OCI-LY3 (cell line): ENCODE measurements around the gene ADGRL4.
"Not testable (repeated sequence)": the region's sequence is repeated elsewhere in the genome, so short reads cannot be mapped to it uniquely, and the experiment has no call there.

Experiments used
- H2AFZ ChIP-seq: fragments of 200-600, 300-600 bp; shearing (Covaris generic); 2 replicates; pipeline ENCODE4 v1.6.0; 2014; ENCODE audit warnings: antibody characterized with exemption, low read depth, low read length
- H3K27ac ChIP-seq: fragments of 200-600, 300-600 bp; sonication (generic); 2 replicates; pipeline ENCODE4 v1.5.1; 2014; ENCODE audit warnings: mild to moderate bottlenecking, low read length, moderate library complexity, mixed read lengths
- H3K27me3 ChIP-seq: fragments of 200-600, 300-600 bp; sonication (generic); 2 replicates; pipeline ENCODE4 v1.6.1; 2014; ENCODE audit warnings: low read depth, low read length, mixed read lengths
- H3K36me3 ChIP-seq: fragments of 200-600, 300-600 bp; sonication (generic); replicated peaks from 2 replicates; pipeline ENCODE3; 2014; ENCODE audit warnings: low read depth, low read length, mixed read lengths
- H3K4me1 ChIP-seq: fragments of 300-600, 200-600 bp; sonication (generic); 2 replicates; pipeline ENCODE4 v1.6.1; 2014; ENCODE audit warnings: low read length, mixed read lengths
- H3K4me2 ChIP-seq: fragments of 200-600, 300-600 bp; sonication (generic); 2 replicates; pipeline ENCODE4 v1.6.1; 2014; ENCODE audit warnings: low read length, mixed read lengths
- H3K4me3 ChIP-seq: fragments of 300-600, 200-600 bp; sonication (generic); 2 replicates; pipeline ENCODE4 v1.5.1; 2014; ENCODE audit warnings: antibody characterized with exemption, mild to moderate bottlenecking, low read length, moderate library complexity
- H3K79me2 ChIP-seq: fragments of 300-600, 200-600 bp; shearing (Covaris generic); 2 replicates; pipeline ENCODE4 v1.6.1; 2014; ENCODE audit warnings: mild to moderate bottlenecking, low read length, mixed read lengths
- H3K9ac ChIP-seq: fragments of 300-600, 200-600 bp; shearing (Covaris generic); 2 replicates; pipeline ENCODE4 v1.6.0; 2014; ENCODE audit warnings: mild to moderate bottlenecking, low read length, moderate library complexity
- H3K9me3 ChIP-seq: fragments of 200-600, 300-600 bp; shearing (Covaris generic); 2 replicates; pipeline ENCODE4 v1.6.1; 2014; ENCODE audit warnings: low read length, mixed read lengths; ENCODE audit not compliant: insufficient read depth
- H4K20me1 ChIP-seq: fragments of 200-600, 300-600 bp; sonication (generic); 2 replicates; pipeline ENCODE4 v1.6.1; 2016; ENCODE audit warnings: low read length, mixed read lengths; ENCODE audit not compliant: insufficient read depth
- EZH2phosphoT487 ChIP-seq: fragments of 200-600 bp; shearing (Covaris generic); IDR thresholded peaks from 2 replicates; pipeline ENCODE4 v1.6.1; 2018; ENCODE audit warnings: antibody characterized with exemption, mixed run types, low read depth
- TF ChIP-seq, protein P1 (sequence below): fragments of 200-600, 300-600 bp; sonication (generic); IDR thresholded peaks from 2 replicates; pipeline ENCODE4 v1.5.1; 2014; ENCODE audit warnings: antibody characterized with exemption, low read length, low read depth

Gene ADGRL4

DNA sequence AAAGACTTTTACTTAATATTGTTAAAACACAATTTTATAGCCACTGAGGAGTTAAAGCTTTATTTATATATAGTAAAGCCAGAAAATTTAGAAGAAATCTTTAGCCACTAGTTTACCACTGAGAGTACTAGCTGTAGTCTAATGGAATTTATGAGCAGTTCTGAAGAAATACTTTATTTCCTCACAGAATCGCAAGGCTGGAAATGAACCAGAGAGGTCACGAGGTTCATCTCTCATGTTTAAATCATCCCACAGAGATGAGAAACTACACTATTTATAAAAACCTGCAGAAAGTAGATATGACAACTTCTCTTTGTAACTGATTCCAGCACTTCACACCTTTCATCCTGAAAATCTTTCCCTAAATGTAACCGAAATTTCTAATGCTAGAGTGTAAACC, 26.0 kb downstream of the ADGRL4 start:
- H3K27ac ChIP-seq, result no peak overlapping the region
- no peaks in the 10 kb centered on the region for H3K9me3 ChIP-seq
- H3K36me3 ChIP-seq, result no peaks in the 10 kb centered on the region
- H3K4me3 ChIP-seq, result no peak overlapping the region
- H3K27me3 ChIP-seq, result no peaks in the 10 kb centered on the region
- TF ChIP-seq, protein P1, sequence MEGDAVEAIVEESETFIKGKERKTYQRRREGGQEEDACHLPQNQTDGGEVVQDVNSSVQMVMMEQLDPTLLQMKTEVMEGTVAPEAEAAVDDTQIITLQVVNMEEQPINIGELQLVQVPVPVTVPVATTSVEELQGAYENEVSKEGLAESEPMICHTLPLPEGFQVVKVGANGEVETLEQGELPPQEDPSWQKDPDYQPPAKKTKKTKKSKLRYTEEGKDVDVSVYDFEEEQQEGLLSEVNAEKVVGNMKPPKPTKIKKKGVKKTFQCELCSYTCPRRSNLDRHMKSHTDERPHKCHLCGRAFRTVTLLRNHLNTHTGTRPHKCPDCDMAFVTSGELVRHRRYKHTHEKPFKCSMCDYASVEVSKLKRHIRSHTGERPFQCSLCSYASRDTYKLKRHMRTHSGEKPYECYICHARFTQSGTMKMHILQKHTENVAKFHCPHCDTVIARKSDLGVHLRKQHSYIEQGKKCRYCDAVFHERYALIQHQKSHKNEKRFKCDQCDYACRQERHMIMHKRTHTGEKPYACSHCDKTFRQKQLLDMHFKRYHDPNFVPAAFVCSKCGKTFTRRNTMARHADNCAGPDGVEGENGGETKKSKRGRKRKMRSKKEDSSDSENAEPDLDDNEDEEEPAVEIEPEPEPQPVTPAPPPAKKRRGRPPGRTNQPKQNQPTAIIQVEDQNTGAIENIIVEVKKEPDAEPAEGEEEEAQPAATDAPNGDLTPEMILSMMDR, result no peak
- no peak for TF ChIP-seq EZH2phosphoT487
- no peaks in the 10 kb centered on the region for H3K79me2 ChIP-seq
- H3K4me2 ChIP-seq, result peak overlapping the region; percentile 46
- H3K9ac ChIP-seq, result no peak overlapping the region
- peaks cover 28% of the 10 kb centered on the region for H3K4me1 ChIP-seq
- peak overlapping the region; percentile 66; the same call in 1 of the 2 replicates for H2AFZ ChIP-seq
- H4K20me1 ChIP-seq, result no peaks in the 10 kb centered on the region

DNA sequence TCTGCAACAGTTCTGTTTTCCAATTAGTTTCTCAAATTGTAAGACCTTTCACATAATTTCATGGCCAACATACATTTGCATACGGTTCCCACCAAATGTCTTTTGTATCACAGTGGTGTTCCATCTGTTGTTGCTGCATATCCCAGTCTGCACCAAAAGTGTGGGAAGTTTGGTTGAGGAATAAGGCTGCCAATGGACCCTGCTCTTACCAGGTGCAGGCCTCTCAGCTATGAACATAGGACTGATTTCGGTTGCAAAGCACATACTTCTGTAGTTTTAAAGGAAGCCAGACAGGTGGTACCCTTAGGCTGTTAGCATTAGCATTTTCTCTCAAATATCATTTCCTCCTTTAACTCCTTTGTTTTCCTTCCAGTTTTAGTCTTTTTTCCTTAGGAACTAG, 33.8 kb downstream of the ADGRL4 start:
- Histone ChIP-seq H3K4me1 (no peaks in the 10 kb centered on the region), H3K27me3 (no peaks in the 10 kb centered on the region), H3K4me3 (no peak overlapping the region), H2AFZ (no peak overlapping the region), H3K36me3 (no peaks in the 10 kb centered on the region), H4K20me1 (no peaks in the 10 kb centered on the region), H3K79me2 (no peaks in the 10 kb centered on the region), H3K9me3 (no peaks in the 10 kb centered on the region), H3K4me2 (no peak overlapping the region), H3K9ac (no peak overlapping the region), H3K27ac (no peak overlapping the region)
- TF ChIP-seq EZH2phosphoT487, result no peak
- TF ChIP-seq, protein P1, result no peak

DNA sequence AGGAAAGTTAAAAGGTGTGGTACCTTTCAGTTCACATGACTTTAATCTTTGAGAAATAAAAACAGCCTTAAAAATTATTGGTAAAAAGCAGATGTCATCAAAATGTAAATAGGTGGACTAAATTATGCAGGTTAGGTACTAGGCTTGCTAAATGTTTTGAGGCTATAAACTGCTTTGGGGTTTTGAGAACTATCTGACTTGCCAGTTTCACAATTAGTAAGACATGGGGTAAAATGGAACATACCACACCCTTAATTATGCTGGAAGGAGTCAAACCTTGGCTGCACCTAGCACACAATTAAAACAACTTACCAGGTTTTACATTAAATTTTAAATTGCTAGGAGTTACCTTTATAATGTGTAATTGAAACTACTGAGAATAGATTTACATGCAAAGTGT, 39.4 kb downstream of the ADGRL4 start:
- H3K4me1 ChIP-seq, H3K4me2 ChIP-seq, H3K9ac ChIP-seq, H3K36me3 ChIP-seq, H3K4me3 ChIP-seq, H2AFZ ChIP-seq, H4K20me1 ChIP-seq, H3K27me3 ChIP-seq, H3K79me2 ChIP-seq, H3K27ac ChIP-seq, H3K9me3 ChIP-seq: not testable (repeated sequence)

DNA sequence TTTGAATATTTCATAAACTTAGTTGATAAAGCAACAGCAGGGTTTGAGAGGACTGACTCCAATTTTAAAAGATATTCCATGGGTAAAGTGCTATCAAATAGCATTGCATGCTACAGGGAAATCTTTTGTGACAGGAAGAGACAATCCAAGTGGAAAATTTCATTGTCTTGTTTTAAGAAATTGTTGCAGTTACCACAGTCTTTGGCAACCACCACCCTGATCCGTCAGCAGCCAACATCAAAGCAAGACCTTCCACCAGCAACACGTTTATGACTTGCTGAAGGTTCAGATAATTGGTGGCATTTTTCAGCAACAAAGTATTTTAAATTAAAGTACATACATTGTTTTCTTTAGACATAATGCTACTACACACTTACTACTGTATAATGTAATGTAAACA, 47.8 kb downstream of the ADGRL4 start:
- H3K4me1 ChIP-seq, result no peaks in the 10 kb centered on the region
- H3K4me3 ChIP-seq, result no peak overlapping the region
- H4K20me1 ChIP-seq, result no peaks in the 10 kb centered on the region
- TF ChIP-seq, protein P1, result no peak
- no peak for TF ChIP-seq EZH2phosphoT487
- H3K9me3 ChIP-seq, result no peaks in the 10 kb centered on the region
- H3K79me2 ChIP-seq, result no peaks in the 10 kb centered on the region
- H3K36me3 ChIP-seq, result no peaks in the 10 kb centered on the region
- no peak overlapping the region for H3K9ac ChIP-seq
- no peak overlapping the region for H3K4me2 ChIP-seq
- no peak overlapping the region for H3K27ac ChIP-seq
- no peaks in the 10 kb centered on the region for H3K27me3 ChIP-seq
- no peak overlapping the region for H2AFZ ChIP-seq

DNA sequence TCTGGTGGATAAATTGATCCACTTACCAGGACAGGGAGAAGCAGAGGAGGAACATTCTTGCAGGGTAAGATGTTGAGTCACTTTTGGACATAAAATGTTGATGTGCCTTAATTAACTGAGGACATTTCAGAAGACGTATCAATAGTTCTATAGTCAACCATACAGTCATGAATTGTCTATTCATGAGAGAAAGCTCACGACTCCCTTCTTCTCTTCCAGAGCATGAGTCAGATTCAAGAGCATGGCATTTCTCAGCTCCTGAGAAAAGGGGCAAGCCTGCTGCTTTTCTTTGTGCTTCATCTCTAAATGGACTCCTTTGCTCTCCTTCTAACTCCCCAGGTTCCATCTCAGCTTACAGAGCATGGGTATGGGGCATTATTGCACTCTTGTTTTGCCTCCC, 55.7 kb downstream of the ADGRL4 start:
- H3K4me3 ChIP-seq, result no peak overlapping the region
- no peak for TF ChIP-seq EZH2phosphoT487
- TF ChIP-seq, protein P1, result no peak
- H3K79me2 ChIP-seq, result no peaks in the 10 kb centered on the region
- no peak overlapping the region for H3K27ac ChIP-seq
- H3K36me3 ChIP-seq, result no peaks in the 10 kb centered on the region
- H3K9me3 ChIP-seq, result no peaks in the 10 kb centered on the region
- no peaks in the 10 kb centered on the region for H3K27me3 ChIP-seq
- no peak overlapping the region for H3K9ac ChIP-seq
- no peak overlapping the region for H3K4me2 ChIP-seq
- no peaks in the 10 kb centered on the region for H4K20me1 ChIP-seq
- H2AFZ ChIP-seq, result no peak overlapping the region
- no peaks in the 10 kb centered on the region for H3K4me1 ChIP-seq
